Activated naive CD4-positive, alpha-beta T cell treated with anti-CD3 and anti-CD28 coated beads, Interleukin-2, amount 50 U/mL, for 24 hours (primary cell): ENCODE measurements around the gene HELLS.
"Not testable (repeated sequence)": the region's sequence is repeated elsewhere in the genome, so short reads cannot be mapped to it uniquely, and the experiment has no call there.

Experiments
- H3K27ac Mint-ChIP-seq: one replicate; pipeline ENCODE4 v1.8.0; 2021; ENCODE audit warnings: mild to moderate bottlenecking, mixed read lengths
- H3K27me3 Mint-ChIP-seq: one replicate; pipeline ENCODE4 v1.8.0; 2021; ENCODE audit warnings: mixed read lengths
- H3K36me3 Mint-ChIP-seq: one replicate; pipeline ENCODE4 v1.8.0; 2021; ENCODE audit warnings: mixed read lengths
- H3K4me1 Mint-ChIP-seq: one replicate; pipeline ENCODE4 v1.8.0; 2021; ENCODE audit warnings: mixed read lengths
- H3K4me3 Mint-ChIP-seq: one replicate; pipeline ENCODE4 v1.8.0; 2021; ENCODE audit warnings: mild to moderate bottlenecking, mixed read lengths
- H3K9me3 Mint-ChIP-seq: one replicate; pipeline ENCODE4 v1.8.0; 2021; ENCODE audit warnings: mixed read lengths

HELLS gene

DNA sequence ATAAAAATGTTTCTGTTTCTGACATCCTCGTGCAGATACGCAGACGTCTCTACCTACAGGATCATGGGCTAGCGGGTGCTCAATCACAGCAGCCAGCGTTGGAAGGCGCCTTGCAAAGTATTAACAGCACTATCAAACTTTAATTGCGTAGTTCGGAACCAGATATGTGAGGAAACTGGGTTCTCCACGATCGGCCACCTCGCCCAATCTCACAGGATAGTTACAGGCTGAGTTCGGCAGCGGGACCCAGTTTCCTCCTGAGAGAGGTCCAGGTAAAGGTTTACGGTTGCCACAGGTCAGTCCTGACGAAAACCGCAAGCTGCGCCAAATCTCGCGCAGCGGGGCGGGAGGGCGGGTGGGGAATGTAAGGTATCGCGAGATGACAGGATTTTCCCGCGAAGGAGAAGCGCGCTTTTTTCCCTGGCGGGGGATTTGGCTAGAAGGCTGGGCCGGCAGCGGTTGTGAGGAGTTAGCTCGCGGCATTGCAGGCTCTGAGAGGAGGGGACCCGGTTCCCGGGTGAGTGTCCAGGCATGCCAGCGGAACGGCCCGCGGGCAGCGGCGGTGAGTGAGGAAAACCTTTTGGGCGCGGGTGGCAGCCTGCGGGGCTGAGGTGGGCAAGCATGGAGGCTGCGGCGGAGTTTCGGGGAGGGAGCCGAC lies at the start of gene HELLS:
Gene HELLS (plus strand): TSS at position 398 of the 658 bp plus-strand sequence. CDS start 134 bp downstream, at position 532.
- Mint-ChIP-seq H3K36me3 (peaks cover 2% of the 10 kb centered on the region), H3K27me3 (peaks cover 13% of the 10 kb centered on the region), H3K27ac (peak within 1 kb of the TSS; percentile 96), H3K9me3 (no peaks in the 10 kb centered on the region), H3K4me3 (peak within 1 kb of the TSS; percentile 99), H3K4me1 (peaks cover 25% of the 10 kb centered on the region)

DNA sequence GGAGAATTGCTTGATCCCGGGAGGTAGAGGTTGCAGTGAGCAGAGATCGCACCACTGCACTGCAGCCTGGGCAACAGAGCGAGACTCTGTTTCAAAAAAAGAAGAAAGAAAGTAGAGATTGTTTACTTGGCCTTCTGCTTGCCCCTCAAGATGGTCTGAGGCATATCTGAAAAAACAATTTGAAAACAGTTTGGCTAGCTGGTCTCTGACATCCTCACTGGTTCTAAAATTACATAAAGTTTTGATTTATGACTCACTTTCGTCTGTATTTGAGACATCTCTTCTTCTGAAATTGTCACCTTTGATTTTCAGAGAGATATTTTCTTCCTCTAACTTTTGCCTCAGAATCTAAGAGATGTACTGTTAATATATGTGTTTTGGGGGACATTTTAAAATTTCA lies 49.6 kb upstream of the HELLS start:
- Mint-ChIP-seq H3K4me3 (no peak overlapping the region), H3K27ac (no peak overlapping the region), H3K4me1 (no peaks in the 10 kb centered on the region), H3K36me3 (no peaks in the 10 kb centered on the region), H3K9me3 (no peaks in the 10 kb centered on the region), H3K27me3 (peaks cover 1% of the 10 kb centered on the region)

DNA sequence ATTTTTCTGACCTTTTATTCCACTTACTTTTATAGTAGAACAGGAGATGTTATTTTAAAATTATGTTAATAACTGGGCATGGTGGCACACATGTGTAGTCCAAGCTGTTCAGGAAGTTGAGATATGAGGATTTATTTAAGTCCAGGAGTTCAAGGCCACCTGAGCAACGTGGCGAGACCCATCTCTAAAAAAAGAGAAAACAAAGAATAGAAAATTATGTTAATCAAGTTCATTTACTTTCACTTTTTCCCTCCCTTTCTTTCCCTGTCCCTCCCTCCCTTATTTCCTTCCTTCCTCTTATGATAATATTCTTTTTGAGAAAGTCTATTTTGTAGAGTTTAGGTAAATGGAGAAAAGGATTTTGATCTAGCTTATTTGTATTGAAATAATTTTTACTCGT lies 48.9 kb upstream of the HELLS start:
- H3K9me3 Mint-ChIP-seq = no peaks in the 10 kb centered on the region
- H3K27ac Mint-ChIP-seq = no peak overlapping the region
- peaks cover 1% of the 10 kb centered on the region for H3K27me3 Mint-ChIP-seq
- no peaks in the 10 kb centered on the region for H3K36me3 Mint-ChIP-seq
- H3K4me3 Mint-ChIP-seq = no peak overlapping the region
- no peaks in the 10 kb centered on the region for H3K4me1 Mint-ChIP-seq

DNA sequence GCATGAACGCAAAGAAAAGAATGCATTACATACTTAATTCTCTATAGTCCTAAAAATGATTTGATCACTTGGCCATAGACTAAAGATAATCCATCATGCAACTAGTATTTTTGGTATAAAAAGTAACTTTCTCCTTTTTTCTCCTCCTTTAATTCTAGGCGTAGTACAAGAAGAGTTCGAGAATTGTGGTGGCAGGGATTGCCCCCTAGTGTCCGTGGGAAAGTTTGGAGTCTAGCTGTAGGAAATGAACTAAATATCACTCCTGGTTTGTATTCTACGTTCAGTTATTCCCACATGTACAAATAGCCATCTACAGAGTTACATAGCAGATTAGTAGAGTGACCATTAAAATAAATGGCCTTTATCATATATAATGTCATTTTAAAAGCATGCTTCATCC lies 45.5 kb upstream of the HELLS start:
- H3K27ac Mint-ChIP-seq = no peak overlapping the region
- no peaks in the 10 kb centered on the region for H3K36me3 Mint-ChIP-seq
- H3K27me3 Mint-ChIP-seq = peaks cover 4% of the 10 kb centered on the region
- no peaks in the 10 kb centered on the region for H3K9me3 Mint-ChIP-seq
- no peaks in the 10 kb centered on the region for H3K4me1 Mint-ChIP-seq
- no peak overlapping the region for H3K4me3 Mint-ChIP-seq

DNA sequence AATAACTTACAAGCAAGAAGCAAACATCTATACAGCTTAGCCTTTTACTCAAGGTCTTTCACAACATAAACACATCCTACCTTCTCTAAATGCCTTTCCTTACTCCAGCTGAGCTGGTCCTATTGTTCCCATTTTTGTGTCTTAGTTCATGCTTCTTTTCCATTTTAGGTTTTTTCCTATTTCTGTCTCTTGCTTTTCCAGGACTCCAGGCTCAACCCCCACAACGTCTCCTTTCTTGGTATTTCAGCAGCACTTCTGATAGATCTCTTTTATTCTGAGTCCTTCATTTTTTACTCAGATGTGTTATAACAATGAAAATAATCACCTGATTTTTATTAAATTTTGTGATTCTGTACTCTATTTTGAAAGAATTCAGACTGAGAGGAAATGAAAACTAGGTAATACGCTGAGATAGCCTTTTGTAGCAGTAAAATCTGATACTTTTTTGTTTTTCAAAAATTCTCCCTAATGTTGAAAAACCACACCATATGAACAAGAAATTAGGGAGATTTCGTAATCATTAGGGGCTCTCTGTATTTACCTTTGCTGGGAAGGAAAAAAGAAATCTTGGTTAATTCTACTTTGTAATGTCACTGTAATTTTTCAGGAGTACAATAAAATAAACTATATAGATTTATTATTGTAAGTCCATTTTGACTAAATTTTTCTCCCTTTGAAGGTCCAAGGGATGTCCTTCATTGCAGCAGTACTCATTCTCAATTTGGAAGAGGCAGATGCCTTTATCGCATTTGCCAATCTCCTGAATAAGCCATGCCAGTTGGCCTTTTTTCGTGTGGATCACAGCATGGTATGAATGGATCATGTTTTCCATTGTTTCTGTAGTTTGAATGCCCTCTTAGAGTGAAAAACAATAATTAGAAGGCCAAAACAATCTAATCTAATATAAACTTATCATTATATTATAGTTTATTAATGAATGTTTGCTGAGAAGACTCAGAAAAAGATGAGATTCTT lies 24.0 kb upstream of the HELLS start:
- Mint-ChIP-seq H3K4me1 (no peaks in the 10 kb centered on the region), H3K27me3 (peaks cover 3% of the 10 kb centered on the region), H3K27ac (no peak overlapping the region), H3K4me3 (no peak overlapping the region), H3K9me3 (no peaks in the 10 kb centered on the region), H3K36me3 (no peaks in the 10 kb centered on the region)

DNA sequence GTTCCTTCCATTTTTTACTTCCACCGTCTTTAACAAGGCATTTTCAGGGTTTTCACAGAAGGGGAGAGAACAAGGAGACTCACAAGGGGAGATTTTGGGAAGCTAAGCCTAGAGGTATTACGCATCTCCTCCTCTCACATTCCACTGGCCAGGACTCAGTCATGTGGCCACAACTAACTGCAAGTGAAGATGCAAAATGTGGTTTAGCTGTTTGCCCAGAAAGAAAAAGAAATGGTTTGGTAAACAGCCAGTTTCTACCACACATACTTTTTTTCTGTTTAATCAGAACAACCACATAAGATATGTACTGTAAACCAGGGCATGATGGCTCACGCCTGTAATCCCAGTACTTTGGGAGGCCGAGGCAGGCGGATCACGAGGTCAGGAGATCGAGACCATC lies 21.4 kb upstream of the HELLS start:
- H3K9me3 Mint-ChIP-seq = no peaks in the 10 kb centered on the region
- H3K4me3 Mint-ChIP-seq = no peak overlapping the region
- H3K4me1 Mint-ChIP-seq = no peaks in the 10 kb centered on the region
- H3K27me3 Mint-ChIP-seq = peaks cover 7% of the 10 kb centered on the region
- H3K36me3 Mint-ChIP-seq = no peaks in the 10 kb centered on the region
- H3K27ac Mint-ChIP-seq = no peak overlapping the region

DNA sequence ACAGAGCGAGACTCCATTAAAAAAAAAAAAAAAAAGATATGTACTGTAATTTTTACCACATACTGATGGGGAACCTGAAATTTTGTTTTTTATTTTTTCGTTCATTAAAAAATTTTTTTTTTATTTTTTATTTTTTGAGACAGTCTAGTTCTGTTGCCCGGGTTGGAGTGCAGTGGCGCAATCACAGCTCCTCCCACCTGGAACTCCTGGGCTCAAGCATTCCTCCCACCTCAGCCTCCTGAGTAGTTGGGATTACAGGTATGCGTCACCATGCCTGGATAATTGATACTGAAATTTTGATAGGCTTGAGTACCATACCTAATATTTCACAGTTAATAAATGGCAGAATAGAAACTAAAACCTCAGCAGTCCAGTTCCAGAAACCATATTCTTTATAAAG lies 20.9 kb upstream of the HELLS start:
- H3K36me3 Mint-ChIP-seq = no peaks in the 10 kb centered on the region
- H3K9me3 Mint-ChIP-seq = no peaks in the 10 kb centered on the region
- no peaks in the 10 kb centered on the region for H3K4me1 Mint-ChIP-seq
- H3K4me3 Mint-ChIP-seq = no peak overlapping the region
- H3K27me3 Mint-ChIP-seq = peaks cover 7% of the 10 kb centered on the region
- no peak overlapping the region for H3K27ac Mint-ChIP-seq

DNA sequence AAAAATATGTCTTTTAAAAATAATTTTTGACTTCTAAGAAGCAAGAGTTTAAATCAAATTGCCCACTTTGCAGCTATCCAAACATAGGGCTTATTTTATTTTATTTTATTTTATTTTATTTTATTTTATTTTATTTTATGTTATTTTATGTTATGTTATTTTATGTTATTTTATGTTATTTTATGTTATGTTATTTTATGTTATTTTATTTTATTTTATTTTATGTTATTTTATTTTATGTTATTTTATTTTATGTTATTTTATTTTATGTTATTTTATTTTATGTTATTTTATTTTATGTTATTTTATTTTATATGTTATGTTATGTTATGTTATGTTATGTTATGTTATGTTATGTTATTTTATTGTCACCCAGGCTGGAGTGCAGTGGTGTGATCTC lies 14.0 kb upstream of the HELLS start:
- not testable (repeated sequence) for H3K27me3 Mint-ChIP-seq, H3K4me3 Mint-ChIP-seq, H3K27ac Mint-ChIP-seq, H3K36me3 Mint-ChIP-seq, H3K4me1 Mint-ChIP-seq, H3K9me3 Mint-ChIP-seq

DNA sequence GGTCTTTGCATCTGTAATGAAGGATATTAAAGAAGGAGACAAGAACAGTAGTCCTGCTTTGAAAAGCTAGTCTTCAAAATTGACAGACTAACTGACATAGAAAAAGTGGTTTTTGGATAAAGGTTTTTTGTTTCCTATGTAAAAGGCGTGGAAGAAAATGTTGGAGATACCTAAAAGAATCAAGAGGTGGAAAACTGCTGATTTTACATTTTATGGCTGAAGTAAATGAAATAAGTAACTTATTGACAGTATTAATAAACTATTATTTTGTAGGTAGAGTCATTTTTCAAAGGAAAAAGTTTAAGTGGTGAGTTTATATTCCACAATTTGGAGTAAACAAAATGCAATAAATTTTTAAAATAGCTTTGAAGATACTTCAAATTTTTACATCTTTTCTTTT lies 12.6 kb upstream of the HELLS start:
- H3K27me3 Mint-ChIP-seq = peaks cover 4% of the 10 kb centered on the region
- no peaks in the 10 kb centered on the region for H3K4me1 Mint-ChIP-seq
- H3K36me3 Mint-ChIP-seq = no peaks in the 10 kb centered on the region
- H3K27ac Mint-ChIP-seq = no peak overlapping the region
- no peak overlapping the region for H3K4me3 Mint-ChIP-seq
- H3K9me3 Mint-ChIP-seq = no peaks in the 10 kb centered on the region

DNA sequence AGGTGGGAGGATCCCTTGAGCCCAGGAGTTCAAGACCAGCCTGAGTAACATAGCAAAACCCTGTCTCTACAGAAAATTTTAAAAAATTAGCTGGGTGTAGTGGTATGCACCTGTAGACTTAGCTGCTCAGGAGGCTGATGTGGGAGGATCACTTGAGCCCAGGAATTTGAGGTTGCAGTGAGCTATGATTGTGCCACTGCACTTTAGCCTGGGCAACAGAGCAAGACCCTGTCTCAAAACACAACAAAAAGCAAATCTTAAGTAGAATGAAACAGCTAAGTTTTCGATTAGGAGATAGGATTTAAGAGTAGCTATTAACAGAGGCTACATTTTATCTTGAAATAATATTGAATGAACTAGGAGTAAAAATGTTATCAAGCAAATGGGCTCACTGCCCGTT lies 3.3 kb upstream of the HELLS start:
- Mint-ChIP-seq H3K4me1 (peaks cover 25% of the 10 kb centered on the region), H3K27me3 (peaks cover 13% of the 10 kb centered on the region)
- H3K9me3 Mint-ChIP-seq, H3K4me3 Mint-ChIP-seq, H3K27ac Mint-ChIP-seq, H3K36me3 Mint-ChIP-seq: not testable (repeated sequence)

DNA sequence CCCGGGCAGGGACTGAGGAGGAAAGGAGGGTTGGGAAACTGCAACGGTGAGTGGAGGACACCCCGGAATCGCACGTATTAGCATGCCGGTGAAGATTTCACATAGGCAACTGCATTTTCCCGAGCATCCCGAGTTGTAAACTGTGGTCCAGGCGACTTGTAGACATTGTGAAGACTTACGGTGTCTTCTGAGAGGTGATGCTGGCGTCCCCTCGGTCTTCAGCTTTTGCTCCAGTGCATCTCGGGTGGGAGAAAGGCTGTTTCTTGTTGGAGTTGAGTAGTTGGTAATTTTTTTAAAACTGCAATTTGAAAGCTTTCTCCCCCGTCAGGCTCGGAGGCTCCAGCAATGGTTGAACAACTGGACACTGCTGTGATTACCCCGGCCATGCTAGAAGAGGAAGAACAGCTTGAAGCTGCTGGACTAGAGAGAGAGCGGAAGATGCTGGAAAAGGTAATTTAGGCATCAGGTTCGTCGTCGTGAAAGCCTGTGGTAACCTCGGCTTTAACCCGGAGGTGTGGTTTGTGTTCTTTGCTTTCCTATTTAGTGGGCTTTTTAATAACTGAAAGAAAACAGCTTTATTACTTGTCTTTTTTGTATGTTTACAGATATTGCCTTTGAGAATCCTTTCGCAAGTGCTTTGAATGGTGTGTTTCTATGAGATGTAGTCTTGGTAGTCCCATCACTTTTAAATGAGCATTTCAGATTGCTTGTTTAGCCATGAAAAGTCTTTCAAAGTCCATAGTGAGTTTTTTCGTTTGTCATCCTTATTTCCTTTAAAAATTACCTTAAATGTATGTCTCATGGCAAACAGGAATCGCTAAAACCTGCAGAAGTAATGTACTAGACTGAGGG lies 687 bp downstream of the HELLS start:
- H3K27ac Mint-ChIP-seq = peak overlapping the region; percentile 96

DNA sequence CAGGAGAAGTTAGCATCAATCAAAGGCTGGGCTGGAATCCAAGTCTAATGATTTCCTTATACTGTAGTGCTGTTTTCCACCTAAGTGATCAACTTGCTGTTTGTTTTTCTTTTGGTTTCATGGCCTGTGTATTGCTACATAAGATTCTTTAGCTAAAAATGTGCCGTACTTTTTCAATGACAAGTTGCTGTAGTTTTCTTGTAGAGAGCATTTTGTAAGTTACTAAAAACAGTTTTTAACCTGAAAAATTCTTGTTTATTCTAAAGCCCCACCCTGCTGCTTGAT lies 1.3 kb downstream of the HELLS start:
- Mint-ChIP-seq H3K27me3 (peaks cover 12% of the 10 kb centered on the region), H3K4me1 (peaks cover 25% of the 10 kb centered on the region), H3K9me3 (no peaks in the 10 kb centered on the region), H3K4me3 (peak overlapping the region; percentile 99), H3K27ac (no peak overlapping the region), H3K36me3 (peaks cover 2% of the 10 kb centered on the region)

More for the DNA sequence above, 687 bp downstream of the HELLS start:
- peaks cover 25% of the 10 kb centered on the region for H3K4me1 Mint-ChIP-seq
- peaks cover 14% of the 10 kb centered on the region for H3K27me3 Mint-ChIP-seq
- H3K36me3 Mint-ChIP-seq = peaks cover 2% of the 10 kb centered on the region
- H3K4me3 Mint-ChIP-seq = peak overlapping the region; percentile 99
- no peaks in the 10 kb centered on the region for H3K9me3 Mint-ChIP-seq

DNA sequence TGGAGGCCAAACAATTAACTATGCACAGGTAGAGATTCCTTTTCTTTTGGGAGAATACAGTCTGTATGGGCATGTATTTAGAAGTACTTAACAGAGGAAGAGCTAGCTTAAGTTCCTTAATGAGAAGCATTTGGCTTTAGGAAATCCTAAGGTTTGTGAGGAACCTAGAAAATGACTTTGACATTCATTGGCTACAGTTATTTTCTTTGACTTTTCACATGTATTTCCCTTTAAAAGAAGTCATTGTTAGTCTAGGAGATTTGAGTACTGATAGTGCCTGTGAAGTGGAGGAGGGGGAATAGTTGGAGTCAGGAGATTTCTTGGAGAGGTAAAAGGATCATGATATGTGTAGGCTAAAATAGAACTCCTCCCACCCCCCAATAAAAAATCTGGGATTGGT lies 3.6 kb downstream of the HELLS start:
- Mint-ChIP-seq H3K27ac (no peak overlapping the region), H3K27me3 (peaks cover 12% of the 10 kb centered on the region), H3K4me1 (peaks cover 25% of the 10 kb centered on the region), H3K36me3 (peaks cover 2% of the 10 kb centered on the region), H3K4me3 (no peak overlapping the region), H3K9me3 (no peaks in the 10 kb centered on the region)

DNA sequence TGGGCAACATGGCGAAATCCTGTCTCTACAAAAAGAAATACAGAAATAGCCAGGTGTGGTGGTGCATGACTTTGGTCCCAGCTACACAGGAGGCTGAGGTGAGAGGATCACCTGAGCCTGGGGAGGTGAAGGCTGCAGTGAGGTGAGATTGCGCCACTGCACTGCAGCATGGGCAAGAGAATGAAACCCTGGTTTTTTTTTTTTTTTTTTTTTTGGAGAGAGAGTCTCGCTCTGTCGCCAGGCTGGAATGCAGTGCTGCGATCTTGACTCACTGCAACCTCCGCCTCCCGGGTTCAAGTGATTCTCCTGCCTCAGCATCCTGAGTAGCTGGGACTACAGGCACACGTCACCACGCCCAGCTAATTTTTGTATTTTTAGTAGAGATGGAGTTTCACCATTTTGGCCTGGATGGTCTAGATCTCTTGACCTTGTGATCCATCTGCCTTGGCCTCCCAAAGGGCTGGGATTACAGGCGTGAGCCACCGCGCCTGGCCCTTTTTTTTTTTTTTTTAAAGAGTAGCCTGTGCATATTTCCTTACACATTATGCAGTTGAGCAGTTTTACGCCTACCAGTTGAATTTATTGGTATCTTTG lies 22.2 kb downstream of the HELLS start:
- H3K4me3 Mint-ChIP-seq, H3K27me3 Mint-ChIP-seq, H3K27ac Mint-ChIP-seq, H3K4me1 Mint-ChIP-seq, H3K9me3 Mint-ChIP-seq, H3K36me3 Mint-ChIP-seq: not testable (repeated sequence)

DNA sequence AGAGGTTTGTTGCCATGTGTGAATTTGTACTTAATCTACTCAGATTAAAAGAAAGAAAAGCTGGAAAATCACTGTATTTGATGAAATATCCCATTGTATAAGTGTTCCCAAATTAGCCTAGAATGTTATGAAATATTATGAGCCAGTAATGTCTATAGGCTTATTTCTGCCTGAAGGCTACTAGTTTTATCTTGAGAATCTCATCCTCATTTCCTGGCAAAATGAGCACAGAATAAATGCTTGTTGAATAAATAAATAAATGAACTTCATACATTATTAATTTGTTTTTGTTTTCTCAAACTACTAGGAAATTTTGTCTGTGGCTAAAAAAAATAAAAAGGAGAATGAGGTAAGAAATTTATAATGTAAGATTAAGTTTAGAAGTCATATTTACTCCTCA lies 25.5 kb downstream of the HELLS start:
- H3K36me3 Mint-ChIP-seq = peaks cover 1% of the 10 kb centered on the region
- no peaks in the 10 kb centered on the region for H3K4me1 Mint-ChIP-seq
- H3K27ac Mint-ChIP-seq = no peak overlapping the region
- no peaks in the 10 kb centered on the region for H3K27me3 Mint-ChIP-seq
- no peak overlapping the region for H3K4me3 Mint-ChIP-seq
- H3K9me3 Mint-ChIP-seq = no peaks in the 10 kb centered on the region
